ENCODE data around the gene UBR4. TPM values are rescaled to one million over a fixed set of nuclear protein-coding genes. Genes with fewer than 3 reads are reported as not detected.

UBR4 gene
- polyA plus RNA-seq, 2 of the 4 experiments (the other 2 are of a cell fraction), result 55.8 to 74.3 TPM

DNA sequence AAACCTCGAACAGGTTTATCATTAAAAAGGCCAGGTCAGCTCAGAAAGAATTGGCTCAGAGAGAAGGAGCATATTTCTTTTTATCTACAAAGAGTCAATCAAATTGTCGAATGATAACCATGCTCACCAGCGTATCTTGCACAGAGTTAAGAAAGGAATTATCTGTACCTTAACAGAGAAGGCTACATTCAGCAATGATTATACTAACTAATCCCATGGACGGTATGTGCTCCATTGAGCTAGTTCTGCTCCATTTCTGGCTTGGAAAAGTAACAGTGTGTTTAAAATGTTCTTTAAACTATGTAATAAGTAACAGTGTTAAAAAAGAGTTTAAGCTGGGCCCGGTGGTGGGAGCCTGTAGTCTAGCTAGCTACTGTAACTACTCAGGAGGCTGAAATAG, 4.2 kb downstream of the UBR4 start:
- ATAC-seq (no peak), DNase-seq (ENCODE audit: low read depth in 1 of 2, low spot score in 1 of 2) (no peak), FAIRE-seq (no peak)
- CTCF ChIA-PET, result interaction anchor here (1.2 to 1.4 kb wide), 2 partner anchors 26 to 45 kb away, joined by 3 read pairs; partner anchors contain the start of genes EMC1 and MRTO4
- no peaks in the 10 kb centered on the region for H3K9me3 ChIP-seq
- 78% methylated on average over 5 of the region's 5 CpGs for WGBS (ENCODE audit: missing lambda C conversion rate)
- peaks cover 41% of the 10 kb centered on the region for H3K4me1 ChIP-seq
- no peak overlapping the region for H3K4me3 ChIP-seq
- POLR2A ChIA-PET, result no interaction called here
- H3K4me2 ChIP-seq, result no peak overlapping the region
- no peak overlapping the region for H3K27ac ChIP-seq
- TF ChIP-seq ZNF302 (CRISPR knock-in tag; IDR thresholded peaks at IDR 0.05), result no peak
- no peak for TF ChIP-seq ESRRA (IDR thresholded peaks at IDR 0.05; ENCODE audit: borderline replicate concordance, low read length)
- TF ChIP-seq HDAC2 (IDR thresholded peaks at IDR 0.05), result no peak
- TF ChIP-seq EHF (CRISPR knock-in tag; IDR thresholded peaks at IDR 0.05), result no peak
- no peak for TF ChIP-seq TFCP2L1 (CRISPR knock-in tag; IDR thresholded peaks at IDR 0.05)
- TF ChIP-seq HOXB5 (CRISPR knock-in tag; IDR thresholded peaks at IDR 0.05), result no peak
- TF ChIP-seq NPAS2 (CRISPR knock-in tag; IDR thresholded peaks at IDR 0.05; ENCODE audit: borderline replicate concordance), result no peak
- TF ChIP-seq, protein P1, sequence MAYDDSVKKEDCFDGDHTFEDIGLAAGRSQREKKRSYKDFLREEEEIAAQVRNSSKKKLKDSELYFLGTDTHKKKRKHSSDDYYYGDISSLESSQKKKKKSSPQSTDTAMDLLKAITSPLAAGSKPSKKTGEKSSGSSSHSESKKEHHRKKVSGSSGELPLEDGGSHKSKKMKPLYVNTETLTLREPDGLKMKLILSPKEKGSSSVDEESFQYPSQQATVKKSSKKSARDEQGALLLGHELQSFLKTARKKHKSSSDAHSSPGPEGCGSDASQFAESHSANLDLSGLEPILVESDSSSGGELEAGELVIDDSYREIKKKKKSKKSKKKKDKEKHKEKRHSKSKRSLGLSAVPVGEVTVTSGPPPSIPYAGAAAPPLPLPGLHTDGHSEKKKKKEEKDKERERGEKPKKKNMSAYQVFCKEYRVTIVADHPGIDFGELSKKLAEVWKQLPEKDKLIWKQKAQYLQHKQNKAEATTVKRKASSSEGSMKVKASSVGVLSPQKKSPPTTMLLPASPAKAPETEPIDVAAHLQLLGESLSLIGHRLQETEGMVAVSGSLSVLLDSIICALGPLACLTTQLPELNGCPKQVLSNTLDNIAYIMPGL (CRISPR knock-in tag; IDR thresholded peaks at IDR 0.05; ENCODE audit: borderline replicate concordance), result no peak
- no peak for TF ChIP-seq FOXS1 (CRISPR knock-in tag; IDR thresholded peaks at IDR 0.05)
- TF ChIP-seq NFE2L2 (conservative IDR thresholded peaks at IDR 0.05; ENCODE audit: low read length), result no peak
- TF ChIP-seq HOXB13 (CRISPR knock-in tag; IDR thresholded peaks at IDR 0.05; ENCODE audit: low read depth), result no peak
- no peak for TF ChIP-seq JUNB (IDR thresholded peaks at IDR 0.05)
- TF ChIP-seq, protein P2, sequence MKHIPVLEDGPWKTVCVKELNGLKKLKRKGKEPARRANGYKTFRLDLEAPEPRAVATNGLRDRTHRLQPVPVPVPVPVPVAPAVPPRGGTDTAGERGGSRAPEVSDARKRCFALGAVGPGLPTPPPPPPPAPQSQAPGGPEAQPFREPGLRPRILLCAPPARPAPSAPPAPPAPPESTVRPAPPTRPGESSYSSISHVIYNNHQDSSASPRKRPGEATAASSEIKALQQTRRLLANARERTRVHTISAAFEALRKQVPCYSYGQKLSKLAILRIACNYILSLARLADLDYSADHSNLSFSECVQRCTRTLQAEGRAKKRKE (CRISPR knock-in tag; IDR thresholded peaks at IDR 0.05; ENCODE audit: low read depth), result no peak
- TF ChIP-seq MAZ (IDR thresholded peaks at IDR 0.05; ENCODE audit: borderline replicate concordance, low read depth, low read length), result no peak
- no peak for TF ChIP-seq FOSB (CRISPR knock-in tag; IDR thresholded peaks at IDR 0.05)
- no peak for TF ChIP-seq CBX2 (IDR thresholded peaks at IDR 0.05; ENCODE audit: borderline replicate concordance, low read depth)
- TF ChIP-seq EHMT2 (IDR thresholded peaks at IDR 0.05; ENCODE audit: low read depth), result no peak
- no peak for TF ChIP-seq SMC3 (IDR thresholded peaks at IDR 0.05)
- no peak for TF ChIP-seq SREBF2 (IDR thresholded peaks at IDR 0.05)

DNA sequence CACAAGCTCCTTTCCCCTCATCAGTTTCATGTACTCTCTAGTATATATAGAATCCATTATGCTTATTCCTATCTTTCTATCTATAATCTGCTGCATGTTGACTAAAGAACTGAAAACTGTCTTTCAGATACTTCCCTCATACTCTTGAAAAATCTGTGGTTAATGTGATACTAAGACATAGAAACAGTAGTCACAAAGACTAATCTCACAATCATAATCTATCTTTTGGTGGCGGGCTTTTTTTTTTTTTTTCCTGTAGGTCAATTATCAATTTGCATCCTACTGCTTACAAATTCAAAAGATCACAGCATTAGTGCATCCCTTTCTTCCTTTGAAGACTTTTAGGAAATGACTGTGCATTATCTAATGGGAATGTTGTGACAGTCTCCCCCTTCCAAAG, 4.7 kb downstream of the UBR4 start:
- FAIRE-seq (no peak), DNase-seq (ENCODE audit: low read depth in 1 of 2, low spot score in 1 of 2) (no peak), ATAC-seq (no peak)
- no peak overlapping the region; the same call in 2 of the 3 replicates for H3K4me2 ChIP-seq
- CTCF ChIA-PET, result interaction anchor here (1.2 kb wide), 1 partner anchor 26 kb away, joined by 3 read pairs; no protein-coding TSS in a partner anchor
- no peak for TF ChIP-seq CEBPB (IDR thresholded peaks at IDR 0.05)
- TF ChIP-seq RFX5 (IDR thresholded peaks at IDR 0.05), result no peak
- TF ChIP-seq, protein P3, sequence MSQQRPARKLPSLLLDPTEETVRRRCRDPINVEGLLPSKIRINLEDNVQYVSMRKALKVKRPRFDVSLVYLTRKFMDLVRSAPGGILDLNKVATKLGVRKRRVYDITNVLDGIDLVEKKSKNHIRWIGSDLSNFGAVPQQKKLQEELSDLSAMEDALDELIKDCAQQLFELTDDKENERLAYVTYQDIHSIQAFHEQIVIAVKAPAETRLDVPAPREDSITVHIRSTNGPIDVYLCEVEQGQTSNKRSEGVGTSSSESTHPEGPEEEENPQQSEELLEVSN (IDR thresholded peaks at IDR 0.05; ENCODE audit: borderline replicate concordance, low read depth), result no peak
- no peak for TF ChIP-seq MAZ (IDR thresholded peaks at IDR 0.05; ENCODE audit: borderline replicate concordance, low read depth, low read length)
- TF ChIP-seq FOSB (CRISPR knock-in tag; IDR thresholded peaks at IDR 0.05), result no peak
- TF ChIP-seq RAD21 (conservative IDR thresholded peaks at IDR 0.05 in 1 of 2, IDR thresholded peaks at IDR 0.05 in 1 of 2), result no peak
- no peak for TF ChIP-seq RARB (CRISPR knock-in tag; IDR thresholded peaks at IDR 0.05)
- TF ChIP-seq, protein P4, sequence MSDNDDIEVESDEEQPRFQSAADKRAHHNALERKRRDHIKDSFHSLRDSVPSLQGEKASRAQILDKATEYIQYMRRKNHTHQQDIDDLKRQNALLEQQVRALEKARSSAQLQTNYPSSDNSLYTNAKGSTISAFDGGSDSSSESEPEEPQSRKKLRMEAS (IDR thresholded peaks at IDR 0.05), result no peak
- no peak for TF ChIP-seq KDM5A (IDR thresholded peaks at IDR 0.05)
- TF ChIP-seq, protein P1 (CRISPR knock-in tag; IDR thresholded peaks at IDR 0.05; ENCODE audit: borderline replicate concordance), result no peak
- no peak for TF ChIP-seq ZFP36 (IDR thresholded peaks at IDR 0.05; ENCODE audit: borderline replicate concordance, partially characterized antibody)
- no peak for TF ChIP-seq CHD2 (IDR thresholded peaks at IDR 0.05; ENCODE audit: low read length, partially characterized antibody)
- TF ChIP-seq JUN (IDR thresholded peaks at IDR 0.05), result no peak
- POLR2A ChIA-PET, result no interaction called here
- no peak overlapping the region for H3K4me3 ChIP-seq
- H3K4me1 ChIP-seq, result peaks cover 41% of the 10 kb centered on the region
- H3K27ac ChIP-seq, result no peak overlapping the region
- 96% methylated on average over 1 of the region's 1 CpG for WGBS (ENCODE audit: missing lambda C conversion rate)
- no peaks in the 10 kb centered on the region for H3K9me3 ChIP-seq
